NB4 (cell line): ENCODE measurements around the gene EFL1.

Experiments used
- CTCF ChIP-seq: IDR thresholded peaks from one replicate; pipeline ENCODE4 v1.5.1; 2012; ENCODE audit warnings: low read depth, low read length
- POLR2A ChIP-seq: IDR thresholded peaks from 2 replicates; pipeline ENCODE4 v1.6.1; 2011; ENCODE audit warnings: mild to moderate bottlenecking; ENCODE audit not compliant: insufficient read length; ENCODE audit errors: extremely low read depth
- TF ChIP-seq, protein P1 (sequence below): IDR thresholded peaks from 2 replicates; pipeline ENCODE4 v1.6.1; 2011; ENCODE audit warnings: low read depth, low read length

DNA sequence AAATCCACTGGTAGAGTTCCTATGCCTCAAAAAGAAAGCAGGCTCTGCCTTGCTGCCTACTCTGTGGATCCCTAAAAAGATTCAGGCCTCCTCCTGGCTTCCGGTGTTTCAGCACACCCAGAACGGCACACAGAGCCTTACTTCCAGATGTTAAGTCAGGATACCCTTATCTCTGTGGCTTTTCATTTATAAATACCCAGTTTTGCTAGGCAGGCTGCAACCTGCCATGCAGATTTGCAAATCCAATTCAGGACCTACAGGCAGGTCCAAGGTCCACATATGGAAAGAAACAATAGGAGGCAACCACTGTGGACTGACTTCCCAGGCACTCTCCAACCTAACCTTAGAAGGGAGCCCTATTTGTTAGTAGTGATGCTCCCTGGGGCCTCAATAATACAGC is 30.7 kb downstream of the EFL1 start:
- no peak for TF ChIP-seq POLR2A
- no peak for TF ChIP-seq CTCF
- TF ChIP-seq, protein P1, sequence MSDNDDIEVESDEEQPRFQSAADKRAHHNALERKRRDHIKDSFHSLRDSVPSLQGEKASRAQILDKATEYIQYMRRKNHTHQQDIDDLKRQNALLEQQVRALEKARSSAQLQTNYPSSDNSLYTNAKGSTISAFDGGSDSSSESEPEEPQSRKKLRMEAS = no peak
